CD14-positive monocyte (primary cell): ENCODE measurements around the gene IL23R. TPM values are rescaled to one million over a fixed set of nuclear protein-coding genes. Genes with fewer than 3 reads are reported as not detected.

Source experiments
- DNase-seq, 3 donors: peaks; one replicate each; pipeline ENCODE4 v3.0.0-alpha.2; 2011 to 2022
- H2AFZ ChIP-seq: 2 replicates; pipeline ENCODE4 v1.6.0; 2012; ENCODE audit warnings: mild to moderate bottlenecking, low read depth, low read length, inconsistent platforms; ENCODE audit not compliant: insufficient read depth, poor library complexity, severe bottlenecking
- H3K27ac ChIP-seq, 2 donors: 1 replicate in 1 of 2; 2 replicates in 1 of 2; pipeline ENCODE4 v1.5.1; 2012 to 2013; ENCODE audit warnings: low read length in 2 of 2, control low read depth in 1 of 2, inconsistent platforms in 1 of 2, low read depth in 1 of 2, mild to moderate bottlenecking in 1 of 2
- H3K27me3 ChIP-seq, 2 donors: one replicate each; pipeline versions ENCODE4 v1.6.0 to v1.6.1; 2011 to 2013; ENCODE audit warnings: low read length in 2 of 2; ENCODE audit not compliant: control insufficient read depth in 2 of 2, insufficient read depth in 2 of 2
- H3K36me3 ChIP-seq, 2 donors: replicated peaks in 1 of 2; 1 replicate in 1 of 2; 2 replicates in 1 of 2; pipeline versions ENCODE4 v1.5.1 to v1.6.1; 2012 to 2013; ENCODE audit warnings: low read length in 2 of 2, control low read depth in 1 of 2, inconsistent platforms in 1 of 2, mild to moderate bottlenecking in 1 of 2; ENCODE audit not compliant: insufficient read depth in 2 of 2, control insufficient read depth in 1 of 2
- H3K4me1 ChIP-seq, 2 donors: 1 replicate in 1 of 2; 2 replicates in 1 of 2; pipeline versions ENCODE4 v1.5.1 to v1.6.1; 2012 to 2013; ENCODE audit warnings: low read length in 2 of 2, control low read depth in 1 of 2, inconsistent platforms in 1 of 2, mild to moderate bottlenecking in 1 of 2, moderate library complexity in 1 of 2; ENCODE audit not compliant: insufficient read depth in 2 of 2, control insufficient read depth in 1 of 2
- H3K4me2 ChIP-seq: replicated peaks from 2 replicates; pipeline ENCODE3; 2012; ENCODE audit warnings: low read length, moderate library complexity, mild to moderate bottlenecking; ENCODE audit not compliant: poor library complexity, severe bottlenecking; ENCODE audit errors: extremely low read depth
- H3K4me3 ChIP-seq, 3 experiments: fragments of 200-600 bp in 1 of 3; sonication (generic) in 1 of 3; replicated peaks in 1 of 3; 1 replicate in 2 of 3; 2 replicates in 1 of 3; pipeline ENCODE4 v1.5.1; 2011 to 2013; ENCODE audit warnings: low read length in 3 of 3, mild to moderate bottlenecking in 3 of 3, control low read depth in 2 of 3, low read depth in 2 of 3, inconsistent platforms in 1 of 3, moderate library complexity in 1 of 3
- H3K79me2 ChIP-seq: 2 replicates; pipeline ENCODE4 v1.6.0; 2012; ENCODE audit warnings: mild to moderate bottlenecking, control low read depth, inconsistent platforms, low read length, moderate library complexity; ENCODE audit not compliant: insufficient read depth
- H3K9ac ChIP-seq: 2 replicates; pipeline ENCODE4 v1.6.0; 2017; ENCODE audit warnings: low read length, mild to moderate bottlenecking; ENCODE audit not compliant: insufficient read depth, poor library complexity, severe bottlenecking
- H3K9me3 ChIP-seq, 2 donors: replicated peaks in 1 of 2; 1 replicate in 1 of 2; 2 replicates in 1 of 2; pipeline versions ENCODE4 v1.5.1 to v1.6.1; 2012 to 2013; ENCODE audit warnings: low read length in 2 of 2, control low read depth in 1 of 2; ENCODE audit not compliant: control insufficient read depth in 1 of 2, insufficient read depth in 1 of 2
- H4K20me1 ChIP-seq: 2 replicates; pipeline ENCODE4 v1.6.0; 2012; ENCODE audit warnings: mild to moderate bottlenecking, low read length, control low read depth, moderate library complexity; ENCODE audit not compliant: insufficient read depth
- H3K27ac Mint-ChIP-seq, 7 donors: one replicate each; pipeline ENCODE4 v1.8.0; 2020; ENCODE audit warnings: mild to moderate bottlenecking in 7 of 7, mixed read lengths in 7 of 7, moderate library complexity in 6 of 7, inconsistent platforms in 2 of 7
- H3K27me3 Mint-ChIP-seq, 3 donors: one replicate each; pipeline ENCODE4 v1.8.0; 2021 to 2022; ENCODE audit warnings: low read depth in 3 of 3, mild to moderate bottlenecking in 3 of 3, mixed read lengths in 3 of 3, moderate library complexity in 3 of 3, inconsistent platforms in 1 of 3
- H3K36me3 Mint-ChIP-seq, 2 donors: one replicate each; pipeline ENCODE4 v1.8.0; 2020; ENCODE audit warnings: mixed read lengths in 2 of 2, inconsistent platforms in 1 of 2, mild to moderate bottlenecking in 1 of 2
- H3K4me1 Mint-ChIP-seq: one replicate; pipeline ENCODE4 v1.8.0; 2020; ENCODE audit warnings: mild to moderate bottlenecking, mixed read lengths
- H3K4me3 Mint-ChIP-seq, 2 donors: one replicate each; pipeline ENCODE4 v1.8.0; 2020; ENCODE audit warnings: mild to moderate bottlenecking in 2 of 2, mixed read lengths in 2 of 2, moderate library complexity in 1 of 2
- H3K9me3 Mint-ChIP-seq, 7 donors: one replicate each; pipeline ENCODE4 v1.8.0; 2020 to 2022; ENCODE audit warnings: mixed read lengths in 7 of 7, mild to moderate bottlenecking in 6 of 7, moderate library complexity in 6 of 7, inconsistent platforms in 2 of 7
- CTCF ChIP-seq: fragments of 200-600 bp; IDR thresholded peaks from one replicate; pipeline ENCODE4 v1.8.0; 2022; ENCODE audit warnings: antibody characterized with exemption, mild to moderate bottlenecking
- WGBS: methylation state at CpG from one replicate; pipeline ENCODE4 v1.1.5; 2013; ENCODE audit warnings: missing lambda C conversion rate; ENCODE audit not compliant: insufficient coverage; 5-methylcytosine and 5-hydroxymethylcytosine counted together
- intact Hi-C, 2 donors: fragments of 100-400 bp; cut with micrococcal nuclease; formaldehyde crosslinking; loops; one replicate each; pipeline versions ENCODE4 v1.15.0 to v1.15.1; 2023
- polyA plus RNA-seq, 3 donors: library from polyadenylated mRNA; depleted of rRNA in 1 of 3; unstranded in 2 of 3; stranded (reverse) in 1 of 3; fragments of 300-500 nt in 2 of 3; fragments of >200 nt in 1 of 3; fragmentation: Illumina TruSeq in 2 of 3; gene quantifications; 1 replicate in 2 of 3; 2 replicates in 1 of 3; pipeline ENCODE4 v1.2.3, GENCODE V29; 2012 to 2021

Gene IL23R
- polyA plus RNA-seq, 3 donors: not detected

GRCh38 chr1:67236277-67236676 is 70.0 kb downstream of the IL23R start:
- intact Hi-C loops: no loop called here
- H3K9me3 ChIP-seq: no peaks in the 10 kb centered on the region
- no peak overlapping the region for H3K9ac ChIP-seq
- no peaks in the 10 kb centered on the region for H3K27me3 ChIP-seq
- no peaks in the 10 kb centered on the region for H4K20me1 ChIP-seq
- Mint-ChIP-seq H3K9me3 (peaks cover 0 to 1% (median 0%) of the 10 kb centered on the region in 7 donors), H3K27me3 (peaks cover 0 to 3% (median 0%) of the 10 kb centered on the region in 3 donors), H3K36me3 (no peaks in the 10 kb centered on the region), H3K27ac (no peak overlapping the region), H3K4me3 (no peak overlapping the region), H3K4me1 (no peaks in the 10 kb centered on the region)
- no peaks in the 10 kb centered on the region for H3K36me3 ChIP-seq
- no peaks in the 10 kb centered on the region for H3K79me2 ChIP-seq
- DNase-seq: no peak
- H2AFZ ChIP-seq: no peak overlapping the region
- WGBS: 80% methylated on average over 1 of the region's 3 CpGs
- no peak for TF ChIP-seq CTCF
- no peak overlapping the region for H3K27ac ChIP-seq
- no peaks in the 10 kb centered on the region for H3K4me1 ChIP-seq
- no peak overlapping the region for H3K4me2 ChIP-seq
- H3K4me3 ChIP-seq: no peak overlapping the region

- Mint-ChIP-seq H3K9me3 (peaks cover 0 to 3% (median 3%) of the 10 kb centered on the region in 7 donors), H3K36me3 (no peaks in the 10 kb centered on the region), H3K4me1 (no peaks in the 10 kb centered on the region), H3K27ac (no peak overlapping the region), H3K27me3 (peaks cover 0 to 3% (median 0%) of the 10 kb centered on the region in 3 donors), H3K4me3 (no peak overlapping the region)
- no peaks in the 10 kb centered on the region for H3K36me3 ChIP-seq
- H3K4me1 ChIP-seq: no peaks in the 10 kb centered on the region
- H4K20me1 ChIP-seq: no peaks in the 10 kb centered on the region
- DNase-seq: no peak
- intact Hi-C loops: no loop called here
- H3K9me3 ChIP-seq: no peaks in the 10 kb centered on the region
- no peak overlapping the region for H3K4me3 ChIP-seq
- WGBS: 0% methylated on average over 1 of the region's 2 CpGs
- H3K79me2 ChIP-seq: no peaks in the 10 kb centered on the region
- no peak overlapping the region for H2AFZ ChIP-seq
- no peak overlapping the region for H3K4me2 ChIP-seq
- no peaks in the 10 kb centered on the region for H3K27me3 ChIP-seq
- H3K27ac ChIP-seq: no peak overlapping the region
- TF ChIP-seq CTCF: no peak
- H3K9ac ChIP-seq: no peak overlapping the region
Observed at GRCh38 chr1:67239738-67240137, 73.5 kb downstream of the IL23R start.
